GM18520 (cell line): ENCODE results near the gene NOC2L.

Source experiments
- ATAC-seq: cut with Tn5 transposase; IDR thresholded peaks from one replicate; pipeline ENCODE4 v1.9.1; 2021; ENCODE audit not compliant: unreplicated experiment

Gene NOC2L

GRCh38 chr1:958823-959730, at the start of gene NOC2L:
Gene NOC2L (minus strand): TSS chr1:959256. CDS start chr1:959240, 16 bp downstream.
- peak; percentile 54 for ATAC-seq

GRCh38 chr1:1006305-1007159, 47.5 kb upstream of the NOC2L start:
- no peak for ATAC-seq

GRCh38 chr1:1005774-1006304, 46.8 kb upstream of the NOC2L start:
- ATAC-seq = no peak

- ATAC-seq = no peak
These were observed 46.0 kb upstream of the NOC2L start for GRCh38 chr1:1004780-1005697.

GRCh38 chr1:1004420-1004779, 45.3 kb upstream of the NOC2L start:
- no peak for ATAC-seq

- ATAC-seq = no peak
These were observed 44.8 kb upstream of the NOC2L start for GRCh38 chr1:1003618-1004419.

- no peak for ATAC-seq
These were observed 42.2 kb upstream of the NOC2L start for GRCh38 chr1:1001057-1001783.

GRCh38 chr1:1000357-1001056, 41.5 kb upstream of the NOC2L start:
- no peak for ATAC-seq

GRCh38 chr1:999725-1000356, 40.8 kb upstream of the NOC2L start, which contains the start of gene HES4:
Gene HES4 (minus strand): TSS chr1:1000097. CDS start chr1:999973, 124 bp downstream.
- ATAC-seq = no peak

- ATAC-seq = no peak
These were observed 40.1 kb upstream of the NOC2L start for GRCh38 chr1:998995-999724.

- no peak for ATAC-seq
These were observed 39.6 kb upstream of the NOC2L start for GRCh38 chr1:998745-998994.

GRCh38 chr1:997993-998744, 39.1 kb upstream of the NOC2L start:
- no peak for ATAC-seq

- no peak for ATAC-seq
These were observed 38.6 kb upstream of the NOC2L start for GRCh38 chr1:997713-997992.

GRCh38 chr1:996851-997712, 38.0 kb upstream of the NOC2L start:
- no peak for ATAC-seq

- no peak for ATAC-seq
These were observed 36.9 kb upstream of the NOC2L start for GRCh38 chr1:995665-996633.
